ENCODE data around the gene DDX54.

Gene DDX54

DNA sequence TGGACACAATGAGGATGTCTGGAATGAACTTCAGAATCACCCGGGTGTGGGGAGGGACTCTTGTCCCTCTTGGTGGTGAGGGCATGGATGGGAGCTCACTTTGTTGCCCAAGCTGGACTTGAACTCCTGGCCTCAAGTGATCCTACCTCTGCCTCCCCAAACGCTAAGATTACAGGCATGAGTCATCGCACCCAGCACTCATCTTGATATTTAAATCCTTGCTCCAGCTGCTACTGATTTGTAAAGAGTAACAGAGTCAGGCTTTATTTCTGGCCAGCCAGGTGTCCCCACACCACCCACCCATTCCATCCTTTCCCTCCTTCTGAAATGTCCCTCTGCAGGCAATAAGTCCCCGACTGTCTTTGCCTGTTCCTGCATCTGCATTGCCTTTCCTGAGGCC lies 4.9 kb downstream of the DDX54 start:
- no peak for DNase-seq (ENCODE audit: low read depth in 1 of 2, low spot score in 1 of 2)
- no peak overlapping the region for H3K27ac ChIP-seq (replicated peaks)
- TF ChIP-seq GABPA (IDR thresholded peaks at IDR 0.05; ENCODE audit: low read depth) (no peak), POLR2AphosphoS5 (IDR thresholded peaks at IDR 0.05; ENCODE audit: low read depth) (no peak), SPI1 (IDR thresholded peaks at IDR 0.05; ENCODE audit: borderline replicate concordance, low read depth) (no peak)
- TF ChIP-seq, protein P1, sequence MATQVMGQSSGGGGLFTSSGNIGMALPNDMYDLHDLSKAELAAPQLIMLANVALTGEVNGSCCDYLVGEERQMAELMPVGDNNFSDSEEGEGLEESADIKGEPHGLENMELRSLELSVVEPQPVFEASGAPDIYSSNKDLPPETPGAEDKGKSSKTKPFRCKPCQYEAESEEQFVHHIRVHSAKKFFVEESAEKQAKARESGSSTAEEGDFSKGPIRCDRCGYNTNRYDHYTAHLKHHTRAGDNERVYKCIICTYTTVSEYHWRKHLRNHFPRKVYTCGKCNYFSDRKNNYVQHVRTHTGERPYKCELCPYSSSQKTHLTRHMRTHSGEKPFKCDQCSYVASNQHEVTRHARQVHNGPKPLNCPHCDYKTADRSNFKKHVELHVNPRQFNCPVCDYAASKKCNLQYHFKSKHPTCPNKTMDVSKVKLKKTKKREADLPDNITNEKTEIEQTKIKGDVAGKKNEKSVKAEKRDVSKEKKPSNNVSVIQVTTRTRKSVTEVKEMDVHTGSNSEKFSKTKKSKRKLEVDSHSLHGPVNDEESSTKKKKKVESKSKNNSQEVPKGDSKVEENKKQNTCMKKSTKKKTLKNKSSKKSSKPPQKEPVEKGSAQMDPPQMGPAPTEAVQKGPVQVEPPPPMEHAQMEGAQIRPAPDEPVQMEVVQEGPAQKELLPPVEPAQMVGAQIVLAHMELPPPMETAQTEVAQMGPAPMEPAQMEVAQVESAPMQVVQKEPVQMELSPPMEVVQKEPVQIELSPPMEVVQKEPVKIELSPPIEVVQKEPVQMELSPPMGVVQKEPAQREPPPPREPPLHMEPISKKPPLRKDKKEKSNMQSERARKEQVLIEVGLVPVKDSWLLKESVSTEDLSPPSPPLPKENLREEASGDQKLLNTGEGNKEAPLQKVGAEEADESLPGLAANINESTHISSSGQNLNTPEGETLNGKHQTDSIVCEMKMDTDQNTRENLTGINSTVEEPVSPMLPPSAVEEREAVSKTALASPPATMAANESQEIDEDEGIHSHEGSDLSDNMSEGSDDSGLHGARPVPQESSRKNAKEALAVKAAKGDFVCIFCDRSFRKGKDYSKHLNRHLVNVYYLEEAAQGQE (IDR thresholded peaks at IDR 0.05; ENCODE audit: insufficient replicate concordance, low read depth): no peak
- TF ChIP-seq, protein P2, sequence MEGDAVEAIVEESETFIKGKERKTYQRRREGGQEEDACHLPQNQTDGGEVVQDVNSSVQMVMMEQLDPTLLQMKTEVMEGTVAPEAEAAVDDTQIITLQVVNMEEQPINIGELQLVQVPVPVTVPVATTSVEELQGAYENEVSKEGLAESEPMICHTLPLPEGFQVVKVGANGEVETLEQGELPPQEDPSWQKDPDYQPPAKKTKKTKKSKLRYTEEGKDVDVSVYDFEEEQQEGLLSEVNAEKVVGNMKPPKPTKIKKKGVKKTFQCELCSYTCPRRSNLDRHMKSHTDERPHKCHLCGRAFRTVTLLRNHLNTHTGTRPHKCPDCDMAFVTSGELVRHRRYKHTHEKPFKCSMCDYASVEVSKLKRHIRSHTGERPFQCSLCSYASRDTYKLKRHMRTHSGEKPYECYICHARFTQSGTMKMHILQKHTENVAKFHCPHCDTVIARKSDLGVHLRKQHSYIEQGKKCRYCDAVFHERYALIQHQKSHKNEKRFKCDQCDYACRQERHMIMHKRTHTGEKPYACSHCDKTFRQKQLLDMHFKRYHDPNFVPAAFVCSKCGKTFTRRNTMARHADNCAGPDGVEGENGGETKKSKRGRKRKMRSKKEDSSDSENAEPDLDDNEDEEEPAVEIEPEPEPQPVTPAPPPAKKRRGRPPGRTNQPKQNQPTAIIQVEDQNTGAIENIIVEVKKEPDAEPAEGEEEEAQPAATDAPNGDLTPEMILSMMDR (IDR thresholded peaks at IDR 0.05; ENCODE audit: insufficient read depth, low read length): no peak
- no peak overlapping the region for H3K4me3 ChIP-seq (replicated peaks; ENCODE audit: insufficient read depth, low read length)
- H3K27me3 ChIP-seq (ENCODE audit: insufficient read depth, poor library complexity, severe bottlenecking): no peaks in the 10 kb centered on the region

DNA sequence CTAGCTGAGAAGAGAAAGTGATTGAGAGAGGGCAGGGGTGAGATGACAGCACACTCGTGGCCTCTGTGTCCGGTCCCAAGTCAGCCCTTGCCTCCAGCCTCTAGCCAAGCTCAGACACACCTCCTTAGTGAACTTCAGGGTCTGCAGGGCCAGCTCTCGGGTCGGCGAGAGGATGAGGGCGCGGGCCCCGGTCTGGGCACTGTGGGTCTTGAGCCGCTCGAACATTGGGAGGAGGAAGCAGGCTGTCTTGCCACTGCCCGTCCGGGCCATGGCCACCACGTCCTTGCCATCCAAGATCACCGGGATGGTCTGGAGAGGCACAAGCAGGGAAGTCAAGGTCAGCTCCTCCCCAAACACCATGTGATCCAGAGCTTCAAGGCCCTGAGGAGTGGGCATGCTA lies 6.3 kb downstream of the DDX54 start:
- no peaks in the 10 kb centered on the region for H3K27me3 ChIP-seq (ENCODE audit: insufficient read depth, poor library complexity, severe bottlenecking)
- no peak overlapping the region for H3K27ac ChIP-seq (replicated peaks)
- no peak overlapping the region for H3K4me3 ChIP-seq (replicated peaks; ENCODE audit: insufficient read depth, low read length)
- no peak for DNase-seq (ENCODE audit: low read depth in 1 of 2, low spot score in 1 of 2)
- TF ChIP-seq SPI1 (IDR thresholded peaks at IDR 0.05; ENCODE audit: borderline replicate concordance, low read depth) (no peak), POLR2AphosphoS5 (IDR thresholded peaks at IDR 0.05; ENCODE audit: low read depth) (no peak), GABPA (IDR thresholded peaks at IDR 0.05; ENCODE audit: low read depth) (no peak)
- TF ChIP-seq, protein P2 (IDR thresholded peaks at IDR 0.05; ENCODE audit: insufficient read depth, low read length): no peak
- TF ChIP-seq, protein P1 (IDR thresholded peaks at IDR 0.05; ENCODE audit: insufficient replicate concordance, low read depth): no peak

DNA sequence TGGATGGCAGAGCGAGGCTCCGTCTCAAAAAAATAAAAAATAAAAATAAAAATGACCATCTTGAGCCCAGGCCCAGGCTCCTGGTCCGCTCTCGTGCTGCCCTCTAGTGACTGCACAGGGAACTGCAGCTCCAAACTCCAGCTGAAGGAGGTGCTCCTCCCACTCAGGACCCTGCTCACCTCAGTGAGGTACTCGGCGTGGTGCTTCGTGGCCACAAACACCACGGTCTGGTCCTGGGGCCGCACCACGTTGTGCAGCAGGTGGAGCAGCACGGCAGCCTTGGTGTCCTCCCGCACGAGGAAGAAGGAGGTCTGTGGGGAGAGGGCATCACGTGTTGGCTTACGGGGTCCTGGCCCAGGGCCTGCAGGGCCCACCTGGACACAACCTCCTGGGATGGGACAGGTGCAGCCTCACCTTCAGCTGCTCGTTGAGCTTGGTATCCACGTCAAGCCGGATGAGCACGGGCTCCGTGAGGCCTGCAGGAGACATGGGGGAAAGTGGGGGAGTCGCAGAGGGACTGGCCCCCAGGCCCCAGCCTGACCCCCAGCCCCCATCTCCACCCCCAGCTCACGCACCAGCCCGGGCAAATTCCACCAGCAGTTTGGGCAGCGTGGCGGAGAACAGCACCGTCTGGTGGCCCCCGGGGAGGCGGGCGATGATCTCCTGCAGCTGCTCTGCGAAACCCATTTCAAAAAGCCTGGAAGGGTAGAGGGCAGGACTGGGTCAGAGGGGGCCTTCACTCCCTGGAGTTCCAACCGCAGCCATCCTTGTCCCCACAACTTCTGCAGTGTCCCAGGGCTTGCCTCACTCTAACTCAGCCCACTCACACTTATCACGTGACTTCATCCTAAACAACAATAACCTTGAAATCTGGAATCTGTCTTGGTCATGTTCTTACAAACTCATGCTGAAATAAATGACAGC lies 10.6 kb downstream of the DDX54 start:
- peak in 1 of 2 experiments; percentile 67 for DNase-seq (ENCODE audit: low read depth in 1 of 2, low spot score in 1 of 2)
- Histone ChIP-seq H3K27me3 (ENCODE audit: insufficient read depth, poor library complexity, severe bottlenecking) (no peaks in the 10 kb centered on the region), H3K4me3 (replicated peaks; ENCODE audit: insufficient read depth, low read length) (no peak overlapping the region), H3K27ac (replicated peaks) (no peak overlapping the region)
- TF ChIP-seq GABPA (IDR thresholded peaks at IDR 0.05; ENCODE audit: low read depth) (no peak), POLR2AphosphoS5 (IDR thresholded peaks at IDR 0.05; ENCODE audit: low read depth) (peak; percentile 17; the same call in 1 of the 2 replicates)
- TF ChIP-seq, protein P2 (IDR thresholded peaks at IDR 0.05; ENCODE audit: insufficient read depth, low read length): peak; percentile 97

Data from HL-60 (cell line).